ENCODE data around the gene FXYD4.

FXYD4 gene

GRCh38 chr10:43362191-43362839 lies 9.1 kb upstream of the FXYD4 start:
- peak; percentile 42 for TF ChIP-seq CTCF (conservative IDR thresholded peaks at IDR 0.05; ENCODE audit: control insufficient read depth, insufficient read depth, low read depth, low read length)
- peak; percentile 73 for DNase-seq (ENCODE audit: low read depth)
- H3K4me3 ChIP-seq (ENCODE audit: control insufficient read depth, low read depth, low read length): peak overlapping the region; percentile 46

- DNase-seq (ENCODE audit: low read depth): no peak
- no peak for TF ChIP-seq CTCF (conservative IDR thresholded peaks at IDR 0.05; ENCODE audit: control insufficient read depth, insufficient read depth, low read depth, low read length)
- H3K4me3 ChIP-seq (ENCODE audit: control insufficient read depth, low read depth, low read length): no peak overlapping the region
Observed at GRCh38 chr10:43365001-43365400, 6.4 kb upstream of the FXYD4 start.

DNA sequence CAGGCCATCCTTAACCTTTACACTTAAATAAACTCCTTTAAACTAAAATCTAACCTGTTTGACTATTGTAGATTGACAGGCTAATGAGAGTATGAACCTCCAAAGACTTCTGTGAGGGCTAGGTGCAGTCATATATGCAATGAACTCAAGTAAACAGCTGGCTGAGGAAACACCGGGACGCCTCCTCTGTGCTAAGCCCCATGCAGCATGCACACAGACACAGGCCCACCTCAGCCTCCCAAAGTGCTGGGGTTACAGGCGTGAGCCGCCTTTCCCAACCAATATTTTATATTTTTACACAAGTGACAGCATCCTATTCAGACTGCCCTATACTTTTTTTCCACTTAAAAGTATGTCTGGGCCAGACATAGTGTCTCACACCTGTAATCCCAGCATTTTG lies 1.5 kb upstream of the FXYD4 start:
- no peak overlapping the region for H3K4me3 ChIP-seq (ENCODE audit: control insufficient read depth, low read depth, low read length)
- TF ChIP-seq CTCF (conservative IDR thresholded peaks at IDR 0.05; ENCODE audit: control insufficient read depth, insufficient read depth, low read depth, low read length): no peak
- DNase-seq (ENCODE audit: low read depth): no peak

DNA sequence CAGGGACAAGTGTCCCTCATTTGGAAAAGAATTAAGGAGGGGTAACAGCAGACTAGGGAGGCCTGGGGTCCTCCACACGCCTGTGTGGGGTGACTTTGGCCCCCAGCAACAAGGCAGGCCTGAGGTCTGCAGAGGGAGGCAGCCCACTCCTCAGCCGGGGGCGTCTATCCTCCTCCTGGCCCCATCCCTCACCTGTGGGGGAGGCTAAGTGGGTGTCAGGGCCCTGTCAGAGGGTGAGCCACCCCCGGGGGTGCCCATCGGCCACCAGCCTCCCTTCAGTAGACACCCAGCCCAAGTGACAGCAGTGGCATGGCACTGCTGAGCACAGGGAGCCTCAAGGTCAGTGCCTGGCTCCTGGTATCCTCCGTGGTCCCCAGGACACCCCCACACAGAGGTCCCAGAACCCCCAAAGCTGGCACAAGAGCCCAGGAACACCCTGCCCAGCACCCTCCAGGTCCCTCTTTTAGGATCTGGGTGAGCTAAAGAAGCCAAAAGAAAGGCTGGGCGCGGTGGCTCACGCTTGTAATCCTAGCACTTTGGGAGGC lies 693 bp upstream of the FXYD4 start:
- TF ChIP-seq CTCF (conservative IDR thresholded peaks at IDR 0.05; ENCODE audit: control insufficient read depth, insufficient read depth, low read depth, low read length): no peak
- H3K4me3 ChIP-seq (ENCODE audit: control insufficient read depth, low read depth, low read length): no peak overlapping the region
- DNase-seq (ENCODE audit: low read depth): no peak

GRCh38 chr10:43372765-43373361 lies 1.4 kb downstream of the FXYD4 start:
- TF ChIP-seq CTCF (conservative IDR thresholded peaks at IDR 0.05; ENCODE audit: control insufficient read depth, insufficient read depth, low read depth, low read length): no peak
- no peak for DNase-seq (ENCODE audit: low read depth)

GRCh38 chr10:43373461-43373860 lies 2.0 kb downstream of the FXYD4 start:
- no peak for TF ChIP-seq CTCF (conservative IDR thresholded peaks at IDR 0.05; ENCODE audit: control insufficient read depth, insufficient read depth, low read depth, low read length)
- H3K4me3 ChIP-seq (ENCODE audit: control insufficient read depth, low read depth, low read length): no peak overlapping the region
- DNase-seq (ENCODE audit: low read depth): no peak

More at GRCh38 chr10:43372765-43373361, 1.4 kb downstream of the FXYD4 start:
- no peak overlapping the region for H3K4me3 ChIP-seq (ENCODE audit: control insufficient read depth, low read depth, low read length)
